Articular chondrocyte of knee joint (primary cell): ENCODE data around the gene ARMC12. TPM values are rescaled to one million over a fixed set of nuclear protein-coding genes. Genes with fewer than 3 reads are reported as not detected.

ENCODE experiments used
- total RNA-seq: library from RNA; depleted of rRNA; stranded (reverse); fragments of >200 nt; gene quantifications from 2 replicates; pipeline ENCODE4 v1.2.3, GENCODE V29; 2012

ARMC12 gene
- total RNA-seq: 0.39 and 0.54 TPM in 2 replicates

GRCh38 chr6:35736982-35737412 lies at the start of gene ARMC12:
Gene ARMC12, plus strand, starts transcription at chr6:35737032. Its CDS starts 77 bp downstream, at chr6:35737109.

GRCh38 chr6:35688605-35689322 lies 48.1 kb upstream of the ARMC12 start, which contains the start of gene FKBP5:
Gene FKBP5, minus strand, starts transcription at chr6:35688915. Its CDS starts 46,091 bp downstream, at chr6:35642824.

GRCh38 chr6:35776364-35777215 lies 39.8 kb downstream of the ARMC12 start, which contains the start of gene CLPSL2:
Gene CLPSL2, plus strand, starts transcription at chr6:35776598. Its CDS starts 21 bp downstream, at chr6:35776619.

GRCh38 chr6:35780719-35781118 lies 43.9 kb downstream of the ARMC12 start, which contains the start of gene CLPSL1:
Gene CLPSL1, plus strand, starts transcription at chr6:35781019. Its CDS starts 92 bp downstream, at chr6:35781111.

Other genes starting within 250 kb of the ARMC12 start
- 5.3 and 7.2 TPM in 2 replicates for gene TEAD3, start 240.0 kb upstream of the ARMC12 start, total RNA-seq
- not detected in 2 replicates for gene TULP1, start 224.1 kb upstream of the ARMC12 start, total RNA-seq
- 9.6 and 22.3 TPM in 2 replicates for gene FKBP5, start 48.1 kb upstream of the ARMC12 start, total RNA-seq
- gene CLPSL2, start 39.6 kb downstream of the ARMC12 start, total RNA-seq: not detected in 2 replicates
- gene CLPSL1, start 44.0 kb downstream of the ARMC12 start, total RNA-seq: not detected in 2 replicates
- not detected in 2 replicates for gene CLPS, start 60.3 kb downstream of the ARMC12 start, total RNA-seq
- not detected in 2 replicates for gene LHFPL5, start 68.3 kb downstream of the ARMC12 start, total RNA-seq
- gene SRPK1, start 184.1 kb downstream of the ARMC12 start, total RNA-seq: 45.7 and 52.9 TPM in 2 replicates